SK-N-SH treated with all-trans-retinoic acid at 6 μM for 48 hours (cell line): ENCODE results near the gene EIF2B4.

ENCODE experiments used
- ATAC-seq: fragments of 200-7000 bp; cut with Tn5 transposase; 3 replicates; pipeline ENCODE4 v1.9.1; 2020; ENCODE audit warnings: mild to moderate bottlenecking, moderate library complexity
- ARNTL ChIP-seq: fragments of 450-650 bp; formaldehyde crosslinking; IDR thresholded peaks from 2 replicates; pipeline ENCODE4 v1.5.0; 2020; ENCODE audit warnings: low read depth, mild to moderate bottlenecking, moderate library complexity, borderline replicate concordance
- BACH2 ChIP-seq: fragments of 250-450 bp; sonication (Bioruptor Pico); IDR thresholded peaks from 2 replicates; pipeline ENCODE4 v1.9.0; 2021; ENCODE audit warnings: mild to moderate bottlenecking, borderline replicate concordance
- CSDC2 ChIP-seq: fragments of 250-450 bp; sonication (Bioruptor Pico); IDR thresholded peaks from 2 replicates; pipeline ENCODE4 v1.5.0; 2020; ENCODE audit warnings: mild to moderate bottlenecking, moderate library complexity
- ESRRG ChIP-seq: fragments of 250-450 bp; sonication (Bioruptor Pico); IDR thresholded peaks from 2 replicates; pipeline ENCODE4 v1.6.1; 2021; ENCODE audit warnings: mild to moderate bottlenecking
- ISL1 ChIP-seq: fragments of 250-450 bp; sonication (Bioruptor Pico); IDR thresholded peaks from 2 replicates; pipeline ENCODE4 v2.1.2; 2022; ENCODE audit warnings: mild to moderate bottlenecking, moderate library complexity
- OSR1 ChIP-seq: fragments of 250-450 bp; sonication (Bioruptor Pico); IDR thresholded peaks from 2 replicates; pipeline ENCODE4 v1.8.0; 2022; ENCODE audit warnings: moderate library complexity, mild to moderate bottlenecking, inconsistent platforms
- RARB ChIP-seq: fragments of 250-450 bp; sonication (Bioruptor Pico); IDR thresholded peaks from 2 replicates; pipeline ENCODE4 v1.8.0; 2021; ENCODE audit warnings: mild to moderate bottlenecking, moderate library complexity
- TCF4 ChIP-seq: fragments of 250-450 bp; sonication (Bioruptor Pico); IDR thresholded peaks from 2 replicates; pipeline ENCODE4 v1.8.0; 2021; ENCODE audit warnings: mild to moderate bottlenecking, moderate library complexity, borderline replicate concordance
- TOX ChIP-seq: fragments of 250-450 bp; sonication (Bioruptor Pico); IDR thresholded peaks from 2 replicates; pipeline ENCODE4 v1.8.0; 2021; ENCODE audit warnings: mild to moderate bottlenecking, moderate library complexity, borderline replicate concordance
- ZC3H10 ChIP-seq: fragments of 250-450 bp; sonication (Bioruptor Pico); IDR thresholded peaks from 2 replicates; pipeline ENCODE4 v1.5.1; 2021; ENCODE audit warnings: mild to moderate bottlenecking, moderate library complexity
- ZFP3 ChIP-seq: fragments of 250-450 bp; sonication (Bioruptor Pico); IDR thresholded peaks from 2 replicates; pipeline ENCODE4 v1.5.0; 2020; ENCODE audit warnings: mild to moderate bottlenecking, moderate library complexity
- ZFP30 ChIP-seq: fragments of 450-650 bp; formaldehyde crosslinking; IDR thresholded peaks from 2 replicates; pipeline ENCODE4 v1.5.0; 2022; ENCODE audit warnings: mild to moderate bottlenecking, moderate library complexity
- ZNF565 ChIP-seq: fragments of 450-650 bp; formaldehyde crosslinking; conservative IDR thresholded peaks from 2 replicates; pipeline ENCODE4 v1.5.0; 2020; ENCODE audit warnings: low read depth, mild to moderate bottlenecking, moderate library complexity
- ZNF70 ChIP-seq: fragments of 450-650 bp; formaldehyde crosslinking; IDR thresholded peaks from 2 replicates; pipeline ENCODE4 v1.5.0; 2020; ENCODE audit warnings: mild to moderate bottlenecking, moderate library complexity
- ZNF8 ChIP-seq: fragments of 450-650 bp; formaldehyde crosslinking; IDR thresholded peaks from 2 replicates; pipeline ENCODE4 v1.5.0; 2020; ENCODE audit warnings: mild to moderate bottlenecking, moderate library complexity
- TF ChIP-seq, protein P1 (sequence below): fragments of 250-450 bp; sonication (Bioruptor Pico); IDR thresholded peaks from 2 replicates; pipeline ENCODE4 v1.5.0; 2020; ENCODE audit warnings: mild to moderate bottlenecking, moderate library complexity
- TF ChIP-seq, protein P2 (sequence below): fragments of 250-450 bp; sonication (Bioruptor Pico); IDR thresholded peaks from 2 replicates; pipeline ENCODE4 v1.8.0; 2021; ENCODE audit warnings: low read depth, mild to moderate bottlenecking, moderate library complexity, borderline replicate concordance
- TF ChIP-seq, protein P3 (sequence below): fragments of 250-450 bp; sonication (Bioruptor Pico); IDR thresholded peaks from 2 replicates; pipeline ENCODE4 v1.5.1; 2020; ENCODE audit warnings: low read depth, mild to moderate bottlenecking, moderate library complexity
- TF ChIP-seq, protein P4 (sequence below): fragments of 250-450 bp; sonication (Bioruptor Pico); IDR thresholded peaks from 2 replicates; pipeline ENCODE4 v1.8.0; 2020; ENCODE audit warnings: mild to moderate bottlenecking, moderate library complexity, borderline replicate concordance
- TF ChIP-seq, protein P5 (sequence below): fragments of 250-450 bp; sonication (Bioruptor Pico); IDR thresholded peaks from 2 replicates; pipeline ENCODE4 v1.5.1; 2021; ENCODE audit warnings: mild to moderate bottlenecking, moderate library complexity

EIF2B4 gene

DNA sequence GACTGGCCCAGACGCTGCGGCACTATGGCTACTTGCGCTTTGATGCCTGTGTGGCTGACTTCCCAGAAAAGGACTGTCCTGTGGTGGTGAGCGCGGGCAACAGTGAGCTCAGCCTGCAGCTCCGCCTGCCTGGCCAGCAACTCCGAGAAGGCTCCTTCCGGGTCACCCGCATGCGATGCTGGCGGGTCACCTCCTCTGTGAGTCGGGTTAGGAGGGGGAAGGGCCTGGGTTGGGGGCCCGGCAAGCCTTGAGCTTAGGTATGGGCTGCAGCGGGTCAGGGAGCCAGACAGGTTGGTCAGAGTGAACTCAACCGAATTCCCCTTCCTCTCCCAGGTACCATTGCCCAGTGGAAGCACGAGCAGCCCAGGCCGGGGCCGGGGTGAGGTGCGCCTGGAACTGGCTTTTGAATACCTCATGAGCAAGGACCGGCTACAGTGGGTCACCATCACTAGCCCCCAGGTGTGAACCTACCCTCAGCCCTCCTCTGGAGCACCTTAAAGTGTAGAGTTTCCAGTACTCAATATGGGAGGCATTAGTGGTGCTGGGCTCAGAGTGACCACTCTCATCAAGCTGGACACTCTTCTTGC is 5.5 kb upstream of the EIF2B4 start (continued):
- TF ChIP-seq, protein P1, sequence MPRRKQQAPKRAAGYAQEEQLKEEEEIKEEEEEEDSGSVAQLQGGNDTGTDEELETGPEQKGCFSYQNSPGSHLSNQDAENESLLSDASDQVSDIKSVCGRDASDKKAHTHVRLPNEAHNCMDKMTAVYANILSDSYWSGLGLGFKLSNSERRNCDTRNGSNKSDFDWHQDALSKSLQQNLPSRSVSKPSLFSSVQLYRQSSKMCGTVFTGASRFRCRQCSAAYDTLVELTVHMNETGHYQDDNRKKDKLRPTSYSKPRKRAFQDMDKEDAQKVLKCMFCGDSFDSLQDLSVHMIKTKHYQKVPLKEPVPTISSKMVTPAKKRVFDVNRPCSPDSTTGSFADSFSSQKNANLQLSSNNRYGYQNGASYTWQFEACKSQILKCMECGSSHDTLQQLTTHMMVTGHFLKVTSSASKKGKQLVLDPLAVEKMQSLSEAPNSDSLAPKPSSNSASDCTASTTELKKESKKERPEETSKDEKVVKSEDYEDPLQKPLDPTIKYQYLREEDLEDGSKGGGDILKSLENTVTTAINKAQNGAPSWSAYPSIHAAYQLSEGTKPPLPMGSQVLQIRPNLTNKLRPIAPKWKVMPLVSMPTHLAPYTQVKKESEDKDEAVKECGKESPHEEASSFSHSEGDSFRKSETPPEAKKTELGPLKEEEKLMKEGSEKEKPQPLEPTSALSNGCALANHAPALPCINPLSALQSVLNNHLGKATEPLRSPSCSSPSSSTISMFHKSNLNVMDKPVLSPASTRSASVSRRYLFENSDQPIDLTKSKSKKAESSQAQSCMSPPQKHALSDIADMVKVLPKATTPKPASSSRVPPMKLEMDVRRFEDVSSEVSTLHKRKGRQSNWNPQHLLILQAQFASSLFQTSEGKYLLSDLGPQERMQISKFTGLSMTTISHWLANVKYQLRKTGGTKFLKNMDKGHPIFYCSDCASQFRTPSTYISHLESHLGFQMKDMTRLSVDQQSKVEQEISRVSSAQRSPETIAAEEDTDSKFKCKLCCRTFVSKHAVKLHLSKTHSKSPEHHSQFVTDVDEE (CRISPR knock-in tag): no peak
- TF ChIP-seq ESRRG (CRISPR knock-in tag) (no peak), TOX (CRISPR knock-in tag) (no peak), ZFP3 (CRISPR knock-in tag) (no peak), RARB (no peak), ARNTL (CRISPR knock-in tag) (no peak), ISL1 (no peak), ZNF565 (CRISPR knock-in tag) (no peak)
- TF ChIP-seq, protein P2, sequence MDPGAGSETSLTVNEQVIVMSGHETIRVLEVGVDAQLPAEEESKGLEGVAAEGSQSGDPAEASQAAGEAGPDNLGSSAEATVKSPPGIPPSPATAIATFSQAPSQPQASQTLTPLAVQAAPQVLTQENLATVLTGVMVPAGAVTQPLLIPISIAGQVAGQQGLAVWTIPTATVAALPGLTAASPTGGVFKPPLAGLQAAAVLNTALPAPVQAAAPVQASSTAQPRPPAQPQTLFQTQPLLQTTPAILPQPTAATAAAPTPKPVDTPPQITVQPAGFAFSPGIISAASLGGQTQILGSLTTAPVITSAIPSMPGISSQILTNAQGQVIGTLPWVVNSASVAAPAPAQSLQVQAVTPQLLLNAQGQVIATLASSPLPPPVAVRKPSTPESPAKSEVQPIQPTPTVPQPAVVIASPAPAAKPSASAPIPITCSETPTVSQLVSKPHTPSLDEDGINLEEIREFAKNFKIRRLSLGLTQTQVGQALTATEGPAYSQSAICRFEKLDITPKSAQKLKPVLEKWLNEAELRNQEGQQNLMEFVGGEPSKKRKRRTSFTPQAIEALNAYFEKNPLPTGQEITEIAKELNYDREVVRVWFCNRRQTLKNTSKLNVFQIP: no peak
- TF ChIP-seq, protein P3, sequence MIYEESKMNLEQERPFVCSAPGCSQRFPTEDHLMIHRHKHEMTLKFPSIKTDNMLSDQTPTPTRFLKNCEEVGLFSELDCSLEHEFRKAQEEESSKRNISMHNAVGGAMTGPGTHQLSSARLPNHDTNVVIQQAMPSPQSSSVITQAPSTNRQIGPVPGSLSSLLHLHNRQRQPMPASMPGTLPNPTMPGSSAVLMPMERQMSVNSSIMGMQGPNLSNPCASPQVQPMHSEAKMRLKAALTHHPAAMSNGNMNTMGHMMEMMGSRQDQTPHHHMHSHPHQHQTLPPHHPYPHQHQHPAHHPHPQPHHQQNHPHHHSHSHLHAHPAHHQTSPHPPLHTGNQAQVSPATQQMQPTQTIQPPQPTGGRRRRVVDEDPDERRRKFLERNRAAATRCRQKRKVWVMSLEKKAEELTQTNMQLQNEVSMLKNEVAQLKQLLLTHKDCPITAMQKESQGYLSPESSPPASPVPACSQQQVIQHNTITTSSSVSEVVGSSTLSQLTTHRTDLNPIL (CRISPR knock-in tag): no peak

DNA sequence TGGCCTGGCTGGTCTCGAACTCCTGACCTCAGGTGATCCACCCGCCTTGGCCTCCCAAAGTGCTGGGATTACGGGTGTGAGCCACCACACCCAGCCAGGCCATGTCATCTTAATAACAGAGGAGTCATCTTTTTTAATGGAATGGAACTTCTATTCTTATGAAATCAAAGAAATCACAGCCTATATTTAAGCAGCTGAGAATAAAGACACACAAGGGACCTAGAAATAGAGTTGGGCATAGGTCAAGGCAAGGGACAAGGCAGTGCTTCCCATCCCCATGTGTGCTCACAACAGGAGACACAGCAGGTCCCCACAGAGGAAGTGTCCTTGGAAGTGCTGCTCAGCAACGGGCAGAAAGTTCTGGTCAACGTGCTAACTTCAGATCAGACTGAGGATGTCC is 3.4 kb upstream of the EIF2B4 start:
- no peak for ATAC-seq
- TF ChIP-seq, protein P4, sequence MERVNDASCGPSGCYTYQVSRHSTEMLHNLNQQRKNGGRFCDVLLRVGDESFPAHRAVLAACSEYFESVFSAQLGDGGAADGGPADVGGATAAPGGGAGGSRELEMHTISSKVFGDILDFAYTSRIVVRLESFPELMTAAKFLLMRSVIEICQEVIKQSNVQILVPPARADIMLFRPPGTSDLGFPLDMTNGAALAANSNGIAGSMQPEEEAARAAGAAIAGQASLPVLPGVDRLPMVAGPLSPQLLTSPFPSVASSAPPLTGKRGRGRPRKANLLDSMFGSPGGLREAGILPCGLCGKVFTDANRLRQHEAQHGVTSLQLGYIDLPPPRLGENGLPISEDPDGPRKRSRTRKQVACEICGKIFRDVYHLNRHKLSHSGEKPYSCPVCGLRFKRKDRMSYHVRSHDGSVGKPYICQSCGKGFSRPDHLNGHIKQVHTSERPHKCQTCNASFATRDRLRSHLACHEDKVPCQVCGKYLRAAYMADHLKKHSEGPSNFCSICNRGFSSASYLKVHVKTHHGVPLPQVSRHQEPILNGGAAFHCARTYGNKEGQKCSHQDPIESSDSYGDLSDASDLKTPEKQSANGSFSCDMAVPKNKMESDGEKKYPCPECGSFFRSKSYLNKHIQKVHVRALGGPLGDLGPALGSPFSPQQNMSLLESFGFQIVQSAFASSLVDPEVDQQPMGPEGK: no peak
- TF ChIP-seq ZC3H10 (CRISPR knock-in tag) (no peak), BACH2 (CRISPR knock-in tag) (no peak)

DNA sequence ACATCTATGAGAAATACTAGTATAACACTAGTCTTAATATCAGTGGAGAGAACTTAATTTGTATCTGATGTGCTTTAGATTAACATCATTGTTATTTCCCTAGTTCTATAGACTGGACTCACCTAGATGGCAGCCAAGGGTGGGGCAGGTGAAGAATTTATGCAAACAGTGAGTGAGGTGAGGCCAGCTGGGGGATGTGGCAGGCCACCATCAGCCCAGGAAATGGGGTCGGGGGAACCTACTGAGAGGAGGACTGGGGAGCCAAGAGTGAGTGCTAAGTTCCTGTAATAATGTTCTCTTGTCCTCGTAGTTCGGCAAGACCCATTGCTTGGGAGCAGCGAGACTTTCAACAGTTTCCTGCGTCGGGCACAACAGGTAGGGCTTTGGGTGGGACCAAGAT is 2.8 kb upstream of the EIF2B4 start:
- ATAC-seq: no peak

More for the DNA sequence above, 2.8 kb upstream of the EIF2B4 start:
- TF ChIP-seq ZFP3 (CRISPR knock-in tag) (no peak), TCF4 (no peak), CSDC2 (CRISPR knock-in tag) (no peak), ZC3H10 (CRISPR knock-in tag) (no peak), TOX (CRISPR knock-in tag) (no peak), ZNF8 (no peak), OSR1 (no peak), ZNF70 (CRISPR knock-in tag) (no peak), ZFP30 (CRISPR knock-in tag) (no peak), ARNTL (CRISPR knock-in tag) (no peak)
- TF ChIP-seq, protein P5, sequence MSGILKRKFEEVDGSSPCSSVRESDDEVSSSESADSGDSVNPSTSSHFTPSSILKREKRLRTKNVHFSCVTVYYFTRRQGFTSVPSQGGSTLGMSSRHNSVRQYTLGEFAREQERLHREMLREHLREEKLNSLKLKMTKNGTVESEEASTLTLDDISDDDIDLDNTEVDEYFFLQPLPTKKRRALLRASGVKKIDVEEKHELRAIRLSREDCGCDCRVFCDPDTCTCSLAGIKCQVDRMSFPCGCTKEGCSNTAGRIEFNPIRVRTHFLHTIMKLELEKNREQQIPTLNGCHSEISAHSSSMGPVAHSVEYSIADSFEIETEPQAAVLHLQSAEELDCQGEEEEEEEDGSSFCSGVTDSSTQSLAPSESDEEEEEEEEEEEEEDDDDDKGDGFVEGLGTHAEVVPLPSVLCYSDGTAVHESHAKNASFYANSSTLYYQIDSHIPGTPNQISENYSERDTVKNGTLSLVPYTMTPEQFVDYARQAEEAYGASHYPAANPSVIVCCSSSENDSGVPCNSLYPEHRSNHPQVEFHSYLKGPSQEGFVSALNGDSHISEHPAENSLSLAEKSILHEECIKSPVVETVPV: no peak
- TF ChIP-seq, protein P2: no peak
